D341Med (cell line): ENCODE measurements around the gene ARL16.

Source experiments
- DNase-seq: peaks from one replicate; pipeline ENCODE4 v3.0.0; 2012; ENCODE audit warnings: low spot score

The ARL16 gene

GRCh38 chr17:81666342-81667191 lies 17.0 kb downstream of the ARL16 start, which contains the start of the genes CCDC137 and OXLD1:
CCDC137 (plus strand) TSS chr17:81666737; CDS start chr17:81666767, 30 bp downstream.
OXLD1 (minus strand) TSS chr17:81666605; CDS start chr17:81666577, 28 bp downstream.
- DNase-seq, result peak; percentile 100

GRCh38 chr17:81666092-81666341 lies 17.6 kb downstream of the ARL16 start:
- DNase-seq, result no peak

DNA sequence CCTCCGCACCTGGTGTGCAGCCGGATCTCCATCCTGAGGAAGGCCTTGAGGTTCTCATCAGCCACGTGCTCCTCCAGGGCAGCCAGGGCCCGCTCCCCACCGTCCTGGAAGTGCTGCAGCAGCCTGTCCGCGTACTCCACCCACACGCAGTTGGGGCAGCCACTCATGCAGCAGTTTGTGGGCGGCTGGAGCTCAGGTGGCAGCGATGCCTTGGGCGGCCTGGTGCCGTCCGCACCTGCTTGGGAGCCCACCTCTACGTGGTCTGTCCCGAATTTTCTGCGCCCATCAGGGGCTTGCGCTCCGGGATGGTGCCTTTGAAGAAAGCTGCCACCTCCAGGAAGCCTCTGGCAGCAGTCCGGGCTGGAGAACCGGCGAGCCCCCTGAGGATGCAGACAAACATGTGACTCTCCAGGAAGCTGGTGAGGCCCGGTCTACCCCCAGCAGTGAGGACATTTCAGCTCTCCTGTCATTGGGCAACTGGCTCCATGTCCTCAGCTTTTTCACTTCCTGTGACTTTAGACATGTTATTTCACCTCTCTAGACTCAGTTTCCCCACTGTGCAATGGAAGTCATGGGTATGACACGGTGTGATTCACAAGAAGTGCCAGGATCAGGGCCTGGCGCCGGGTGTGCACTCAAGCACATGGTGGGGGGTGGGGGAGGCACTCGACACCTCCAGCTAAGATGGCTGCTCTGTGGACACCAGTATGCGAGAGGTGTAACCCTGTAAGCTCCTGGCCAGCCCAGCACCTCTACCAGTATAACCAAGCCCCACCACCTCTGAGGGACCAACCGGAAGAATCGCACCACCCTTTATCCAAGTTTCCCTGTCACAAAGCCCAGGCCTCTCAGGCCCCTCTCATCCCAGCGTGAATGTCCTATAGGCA lies 18.1 kb downstream of the ARL16 start:
- no peak for DNase-seq

DNA sequence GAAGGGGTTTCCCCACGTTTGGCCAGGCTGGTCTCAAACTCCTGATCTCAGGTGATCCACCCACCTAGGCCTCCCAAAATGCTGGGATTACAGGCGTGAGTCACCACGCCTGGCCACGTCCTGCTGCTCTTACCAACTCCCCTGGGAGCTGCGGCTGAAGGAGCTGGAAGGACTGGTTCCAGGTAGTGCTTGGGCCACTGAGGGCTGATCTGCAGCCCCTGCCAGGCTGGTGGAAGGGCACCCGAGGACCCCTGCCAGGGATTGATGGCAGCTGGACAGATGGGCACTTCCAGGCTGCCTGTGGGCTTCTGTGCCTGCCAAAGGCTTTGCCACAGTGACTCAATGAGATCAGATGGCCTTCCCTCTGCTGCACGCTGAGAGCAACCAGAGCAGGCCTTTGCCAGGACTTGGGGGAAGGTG lies 19.5 kb downstream of the ARL16 start:
- DNase-seq, result no peak

DNA sequence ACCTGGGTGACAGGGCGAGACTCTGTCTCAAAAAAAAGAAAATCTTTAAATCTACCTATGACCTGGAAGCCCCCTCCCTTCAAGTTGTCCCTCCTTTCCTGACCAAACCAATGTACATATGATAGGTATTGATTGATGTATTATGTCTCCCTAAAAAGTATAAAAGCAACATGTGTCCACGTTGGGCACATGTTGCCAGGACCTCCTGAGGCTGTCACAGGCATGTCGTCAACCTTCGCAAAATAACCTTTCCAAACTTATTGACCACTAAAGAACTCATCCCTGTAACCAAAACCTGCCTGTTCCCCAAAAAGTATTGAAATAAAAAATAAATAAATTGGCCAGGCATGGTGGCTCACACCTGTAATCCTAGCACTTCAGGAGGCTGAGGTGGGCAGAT lies 21.6 kb downstream of the ARL16 start:
- no peak for DNase-seq

GRCh38 chr17:81660441-81660840 lies 23.2 kb downstream of the ARL16 start:
- DNase-seq, result no peak

DNA sequence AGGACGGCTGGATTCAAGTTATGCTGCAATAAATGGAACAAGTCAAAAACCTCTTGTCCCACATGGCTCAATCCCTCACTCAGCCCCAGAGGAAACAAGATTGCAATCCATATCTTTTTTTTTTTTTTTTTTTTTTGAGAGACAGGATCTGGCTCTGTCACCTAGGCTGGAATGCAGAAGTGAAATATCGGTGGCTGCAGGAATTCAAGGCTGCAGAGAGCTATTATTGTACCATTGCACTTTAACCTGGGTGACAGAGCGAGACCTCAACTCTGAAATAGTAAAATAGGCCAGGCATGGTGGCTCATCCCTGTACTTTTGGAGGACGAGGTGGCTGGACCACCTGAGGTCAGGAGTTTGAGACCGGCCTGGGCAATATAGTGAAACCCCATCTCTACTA lies 24.6 kb downstream of the ARL16 start:
- DNase-seq, result no peak

- no peak for DNase-seq
These were observed 26.8 kb downstream of the ARL16 start for GRCh38 chr17:81656835-81657234.

DNA sequence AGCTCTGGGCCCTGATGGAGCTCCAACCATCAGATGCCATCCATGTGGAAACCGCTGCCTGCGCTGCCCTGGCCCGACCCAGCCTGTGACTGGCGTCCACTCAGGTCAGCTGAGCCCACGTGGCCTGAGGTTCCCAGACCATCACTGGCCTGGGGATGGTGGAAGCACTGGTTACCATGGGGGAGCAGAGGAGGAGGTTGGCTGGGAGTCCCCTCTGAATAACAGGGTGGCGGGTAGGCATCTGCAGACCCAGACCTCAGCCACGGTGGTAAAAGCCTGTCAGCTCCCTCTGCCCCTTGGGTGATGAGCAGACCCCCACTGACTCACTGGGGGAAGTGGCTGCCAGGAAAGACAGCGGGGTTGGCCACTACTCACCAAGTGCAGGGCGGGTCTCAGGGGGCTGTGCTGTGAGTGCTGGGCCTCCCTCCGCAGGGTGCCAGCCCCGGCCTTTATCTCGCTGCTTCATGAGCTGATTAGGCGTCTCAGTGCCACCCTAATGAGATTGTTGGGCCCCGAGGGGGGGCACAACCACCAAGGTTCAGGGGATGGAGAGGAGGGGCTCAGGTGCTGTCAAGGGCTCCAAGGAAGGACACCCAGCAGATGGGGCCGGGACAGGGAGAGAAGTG lies 27.4 kb downstream of the ARL16 start, which contains the start of gene PDE6G:
Gene PDE6G (minus strand): TSS at position 425 of the 626 bp plus-strand sequence. CDS start 3,237 bp downstream, outside the sequence.
- peak; percentile 51 for DNase-seq

DNA sequence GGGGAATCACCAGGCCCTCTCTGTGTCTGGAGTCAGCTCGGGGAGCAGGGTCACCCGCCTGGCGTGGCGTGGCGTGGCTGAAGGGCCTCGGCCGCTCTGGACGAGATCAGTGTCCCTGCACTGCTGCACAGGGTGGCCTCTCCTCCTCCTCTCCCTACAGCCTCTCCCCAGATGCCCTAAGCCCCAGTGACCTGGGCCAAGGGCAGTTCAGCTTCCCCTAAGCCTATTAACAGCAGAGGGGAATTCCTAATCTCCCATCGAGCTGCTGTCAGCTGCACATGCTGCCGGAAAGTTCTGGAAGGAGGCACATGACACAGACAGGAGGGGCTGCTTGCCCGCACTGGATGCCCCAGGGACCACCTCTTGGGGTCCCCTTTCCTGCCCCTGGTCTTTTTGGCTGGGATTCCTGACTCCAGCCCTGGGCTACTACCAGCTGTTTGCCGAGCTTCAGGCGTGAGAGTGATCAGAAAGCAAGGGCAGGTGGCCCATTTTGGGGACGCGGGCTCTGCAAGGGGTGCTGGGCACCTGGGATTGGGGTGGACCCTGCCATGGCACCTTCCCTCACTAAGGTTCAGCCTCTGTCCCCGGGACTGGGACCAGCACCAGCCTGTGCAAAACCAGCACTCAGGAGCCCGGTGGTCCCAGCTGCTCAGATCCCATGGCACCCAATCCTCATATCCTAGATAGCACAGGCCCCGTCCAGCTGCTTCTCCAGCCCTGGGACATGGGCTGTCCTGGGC lies 28.0 kb downstream of the ARL16 start:
- DNase-seq, result peak; percentile 63

DNA sequence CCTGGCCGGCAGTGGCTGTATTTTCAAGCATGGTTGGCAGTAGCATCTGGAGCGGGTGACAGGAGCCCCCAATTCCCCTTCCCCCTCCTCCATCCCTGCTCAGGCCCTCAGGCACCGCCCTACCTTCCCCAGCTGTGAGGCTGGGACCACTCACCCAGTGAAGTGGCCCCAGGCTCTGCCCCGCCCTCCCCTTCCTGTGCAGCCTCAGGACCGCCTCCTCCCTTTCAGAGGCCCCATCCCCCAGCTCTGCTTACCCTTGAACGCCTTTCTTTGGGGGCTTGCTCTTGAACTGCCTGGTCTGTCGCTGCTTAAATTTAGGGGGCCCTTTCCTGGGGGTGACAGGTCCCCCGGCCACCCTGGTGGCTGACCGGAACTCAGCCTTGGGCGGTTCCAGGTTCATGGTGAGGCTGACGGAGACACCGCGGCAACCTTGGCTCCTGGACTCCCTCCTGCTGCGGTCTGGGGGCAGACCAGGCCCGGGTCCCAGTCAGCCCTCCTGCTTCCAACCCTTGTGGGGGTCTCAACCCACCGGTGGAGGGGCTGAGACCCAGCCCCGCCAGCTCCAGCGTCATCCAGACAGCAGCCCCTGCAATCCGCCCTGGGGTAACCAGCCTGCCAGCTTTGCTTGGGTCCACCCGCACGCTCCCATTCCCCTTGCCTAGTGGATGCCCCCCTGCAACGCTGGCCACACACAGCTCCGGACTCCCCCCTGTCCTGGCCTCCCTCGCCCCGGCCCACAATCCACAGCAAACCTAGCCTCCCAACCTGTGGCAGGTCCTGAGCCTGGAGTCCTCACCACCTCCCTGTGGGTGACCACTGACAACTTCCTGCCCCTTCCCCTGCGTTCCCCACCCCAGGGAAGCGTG lies 30.5 kb downstream of the ARL16 start:
- DNase-seq, result no peak

GRCh38 chr17:81651692-81652091 lies 31.9 kb downstream of the ARL16 start:
- no peak for DNase-seq

DNA sequence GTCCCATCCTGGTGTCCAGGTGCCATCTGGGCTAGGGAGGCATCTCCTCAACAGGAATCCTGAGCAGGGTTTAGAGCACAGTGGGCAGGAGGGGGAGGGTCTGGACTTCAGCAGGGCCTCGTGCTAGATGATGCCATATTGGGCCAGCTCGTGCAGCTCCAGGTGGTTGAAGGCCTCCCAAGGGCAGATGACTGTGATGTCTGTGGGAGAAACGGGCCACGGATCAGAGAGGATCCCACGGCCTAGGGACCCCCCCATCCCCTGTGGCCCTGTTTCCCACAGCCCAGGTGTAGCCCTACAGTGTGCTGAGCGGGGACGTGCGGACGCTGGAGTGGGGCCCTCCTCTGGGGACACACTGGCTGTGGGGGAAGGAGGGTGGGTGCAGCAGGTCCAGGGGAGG lies 32.6 kb downstream of the ARL16 start:
- no peak for DNase-seq

DNA sequence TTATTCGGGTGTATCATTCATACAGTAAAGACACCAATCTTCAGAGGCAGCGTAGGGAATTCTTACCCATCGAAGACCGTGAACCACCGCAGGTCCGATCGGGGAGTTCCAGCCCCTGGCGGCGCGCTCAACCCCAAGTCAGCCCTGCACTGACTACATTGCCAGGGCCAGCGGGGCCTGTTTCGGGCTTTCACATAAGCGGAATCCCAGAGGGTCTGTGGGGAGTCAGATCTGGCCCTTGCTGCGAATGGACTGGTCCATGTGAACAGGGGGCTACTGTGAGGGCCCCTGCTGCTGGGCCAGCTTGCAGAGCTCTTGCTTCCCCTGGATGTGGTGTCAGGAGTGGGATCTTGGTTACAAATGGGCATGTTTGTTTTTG lies 34.9 kb downstream of the ARL16 start:
- DNase-seq, result no peak

DNA sequence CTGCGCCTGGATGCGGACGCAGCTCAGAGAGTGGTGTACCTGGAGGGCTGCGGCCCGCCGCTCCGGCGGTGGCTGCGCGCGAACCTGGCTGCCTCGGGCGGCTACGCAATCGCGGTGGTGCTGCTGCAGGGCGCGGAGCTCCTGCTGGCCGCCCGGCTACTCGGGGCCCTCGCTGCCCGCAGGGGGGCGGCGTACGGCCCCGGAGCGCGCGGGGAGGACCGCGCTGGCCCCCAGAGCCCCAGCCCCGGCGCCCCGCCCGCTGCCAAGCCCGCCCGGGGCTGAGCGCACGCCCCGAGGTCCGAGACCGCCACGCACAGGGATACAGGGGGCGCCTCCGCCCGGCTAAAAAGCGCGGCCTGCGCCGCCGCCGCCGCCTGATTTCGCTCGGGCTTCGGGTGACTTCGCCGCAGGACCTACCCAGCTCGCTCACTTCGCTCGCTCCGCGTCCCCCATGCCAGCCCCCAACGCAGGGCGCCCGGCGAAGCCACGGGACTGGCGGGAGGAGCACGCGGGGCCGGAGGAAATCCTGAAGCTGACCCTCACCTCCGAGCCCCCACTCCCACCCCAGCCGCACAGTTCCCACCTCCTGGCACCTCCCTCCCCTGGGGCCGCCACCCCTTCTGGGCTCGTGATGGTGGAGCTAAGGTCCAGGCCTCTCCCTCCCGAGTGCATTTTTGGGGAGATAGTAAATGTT lies 35.4 kb downstream of the ARL16 start:
- DNase-seq, result peak; percentile 52

- DNase-seq, result no peak
These were observed 36.0 kb downstream of the ARL16 start for GRCh38 chr17:81647640-81648012.

GRCh38 chr17:81646869-81647600 lies 36.6 kb downstream of the ARL16 start:
- DNase-seq, result no peak

DNA sequence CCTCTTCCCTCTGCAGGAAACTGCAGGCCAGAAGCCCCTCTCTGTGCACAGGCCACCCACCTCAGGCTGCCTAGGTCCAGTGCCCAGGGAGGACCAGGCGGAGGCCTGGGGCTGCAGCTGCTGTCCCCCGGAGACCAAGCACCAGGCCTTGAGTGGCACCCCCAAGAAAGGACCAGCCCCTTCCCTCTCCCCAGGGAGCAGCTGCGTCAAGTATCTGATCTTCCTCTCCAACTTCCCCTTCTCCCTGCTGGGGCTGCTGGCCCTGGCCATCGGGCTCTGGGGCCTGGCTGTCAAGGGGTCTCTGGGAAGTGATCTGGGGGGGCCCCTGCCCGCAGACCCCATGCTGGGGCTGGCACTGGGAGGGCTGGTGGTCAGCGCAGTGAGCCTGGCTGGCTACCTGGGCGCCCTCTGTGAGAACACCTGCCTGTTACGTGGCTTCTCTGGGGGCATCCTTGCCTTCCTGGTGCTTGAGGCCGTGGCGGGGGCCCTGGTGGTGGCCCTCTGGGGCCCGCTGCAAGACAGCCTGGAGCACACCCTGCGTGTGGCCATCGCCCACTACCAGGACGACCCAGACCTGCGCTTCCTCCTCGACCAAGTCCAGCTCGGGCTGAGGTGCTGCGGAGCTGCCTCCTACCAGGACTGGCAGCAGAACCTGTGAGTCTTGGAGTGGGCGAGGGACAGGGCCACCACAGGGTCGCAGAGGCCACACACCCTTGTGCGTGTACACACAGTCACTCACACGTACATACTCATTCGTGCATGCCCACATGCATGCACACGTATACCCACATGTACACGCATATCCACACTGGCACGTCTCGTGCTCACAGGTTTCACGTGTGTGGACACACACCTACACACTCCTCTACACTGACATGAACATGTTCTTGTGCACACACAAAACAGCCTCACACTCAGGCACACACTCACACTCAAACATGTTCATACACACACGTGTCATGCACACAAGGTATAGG lies 38.3 kb downstream of the ARL16 start:
- peak; percentile 39 for DNase-seq
